ENCODE results near the gene BCOR. TPM values are rescaled to one million over a fixed set of nuclear protein-coding genes. Genes with fewer than 3 reads are reported as not detected.

The BCOR gene
- total RNA-seq, 1 experiment from 2014 or later, result 58.8 TPM

DNA sequence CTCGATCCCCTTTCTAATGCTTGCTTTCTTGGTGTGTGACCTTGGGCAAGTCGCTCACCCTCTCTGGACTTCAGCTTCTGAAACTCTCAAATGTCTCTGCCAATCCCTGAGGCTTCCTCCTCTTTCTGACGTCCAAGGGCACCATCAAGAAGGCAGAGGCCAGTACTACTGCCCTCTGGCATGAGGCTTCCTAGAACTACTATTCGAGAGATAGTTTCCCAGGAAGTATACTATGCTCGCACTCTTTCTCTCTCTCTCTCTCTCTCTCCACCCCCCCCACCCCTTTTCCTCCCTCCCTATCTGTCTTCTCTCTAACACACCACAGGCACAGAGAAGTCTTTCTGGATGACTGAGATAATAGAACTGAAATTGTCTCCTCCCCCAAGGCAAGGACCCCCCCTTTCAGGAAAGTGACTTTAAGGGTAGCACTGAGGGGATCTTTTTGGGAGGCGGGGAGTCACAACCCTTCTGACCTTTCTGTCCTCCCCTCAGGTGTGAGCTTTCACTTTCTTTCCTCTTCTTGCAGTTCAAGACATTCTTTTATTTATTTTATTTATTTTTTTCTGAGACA, 20.0 kb upstream of the BCOR start:
- TF ChIP-seq, protein P1, sequence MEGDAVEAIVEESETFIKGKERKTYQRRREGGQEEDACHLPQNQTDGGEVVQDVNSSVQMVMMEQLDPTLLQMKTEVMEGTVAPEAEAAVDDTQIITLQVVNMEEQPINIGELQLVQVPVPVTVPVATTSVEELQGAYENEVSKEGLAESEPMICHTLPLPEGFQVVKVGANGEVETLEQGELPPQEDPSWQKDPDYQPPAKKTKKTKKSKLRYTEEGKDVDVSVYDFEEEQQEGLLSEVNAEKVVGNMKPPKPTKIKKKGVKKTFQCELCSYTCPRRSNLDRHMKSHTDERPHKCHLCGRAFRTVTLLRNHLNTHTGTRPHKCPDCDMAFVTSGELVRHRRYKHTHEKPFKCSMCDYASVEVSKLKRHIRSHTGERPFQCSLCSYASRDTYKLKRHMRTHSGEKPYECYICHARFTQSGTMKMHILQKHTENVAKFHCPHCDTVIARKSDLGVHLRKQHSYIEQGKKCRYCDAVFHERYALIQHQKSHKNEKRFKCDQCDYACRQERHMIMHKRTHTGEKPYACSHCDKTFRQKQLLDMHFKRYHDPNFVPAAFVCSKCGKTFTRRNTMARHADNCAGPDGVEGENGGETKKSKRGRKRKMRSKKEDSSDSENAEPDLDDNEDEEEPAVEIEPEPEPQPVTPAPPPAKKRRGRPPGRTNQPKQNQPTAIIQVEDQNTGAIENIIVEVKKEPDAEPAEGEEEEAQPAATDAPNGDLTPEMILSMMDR (conservative IDR thresholded peaks at IDR 0.05; ENCODE audit: low read depth, low read length), result no peak
- TF ChIP-seq EZH2 (IDR thresholded peaks at IDR 0.05; ENCODE audit: borderline replicate concordance, low read depth, low read length, poor library complexity, severe bottlenecking), result no peak
- no TSS peak for BruUV-seq (replicated peaks)
- Histone ChIP-seq H3K27ac (ENCODE audit: low read depth, low read length, poor library complexity, severe bottlenecking) (no peak overlapping the region), H3K27me3 (replicated peaks; ENCODE audit: insufficient read depth, low read depth, low read length, poor library complexity) (no peaks in the 10 kb centered on the region), H3K4me1 (ENCODE audit: insufficient read depth, low read length, poor library complexity, severe bottlenecking) (no peaks in the 10 kb centered on the region), H3K36me3 (ENCODE audit: insufficient read depth, low read length, poor library complexity, severe bottlenecking) (no peaks in the 10 kb centered on the region), H3K4me3 (ENCODE audit: low read depth, low read length, poor library complexity, severe bottlenecking) (no peak overlapping the region), H3K9me3 (ENCODE audit: low read depth, low read length, poor library complexity, severe bottlenecking) (no peaks in the 10 kb centered on the region)
- POLR2A ChIA-PET (ENCODE audit: low non-redundant PET), result no interaction called here
- intact Hi-C loops (cut with micrococcal nuclease; ENCODE audit: unreplicated experiment), result no loop called here
- CTCF ChIA-PET, result interaction anchor here (0.6 kb wide), 1 partner anchor 117 kb away, joined by 5 read pairs; no protein-coding TSS in a partner anchor
- no peak for DNase-seq (ENCODE audit: low spot score)

DNA sequence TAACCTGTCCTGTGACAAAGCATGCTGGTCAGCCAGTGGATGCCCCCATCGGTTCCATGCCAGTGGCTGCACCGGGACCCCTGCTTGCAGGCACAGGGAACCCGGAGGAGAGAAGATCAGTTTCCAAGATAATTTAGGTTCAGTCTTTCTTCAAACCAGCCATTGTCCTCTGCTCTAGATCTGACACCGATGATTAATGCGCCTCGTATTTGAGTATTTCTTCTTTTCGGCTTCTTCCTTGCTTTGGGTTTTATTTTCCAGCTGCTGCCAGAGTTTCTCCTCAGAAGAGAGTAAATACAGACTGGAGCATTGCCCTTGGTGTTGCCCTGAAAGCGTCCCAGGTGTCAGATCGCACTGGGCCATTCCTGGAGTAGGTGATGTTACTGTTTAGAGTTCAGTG, 19.2 kb upstream of the BCOR start:
- Histone ChIP-seq H3K27me3 (replicated peaks; ENCODE audit: insufficient read depth, low read depth, low read length, poor library complexity) (no peaks in the 10 kb centered on the region), H3K4me1 (ENCODE audit: insufficient read depth, low read length, poor library complexity, severe bottlenecking) (no peaks in the 10 kb centered on the region), H3K27ac (ENCODE audit: low read depth, low read length, poor library complexity, severe bottlenecking) (no peak overlapping the region), H3K36me3 (ENCODE audit: insufficient read depth, low read length, poor library complexity, severe bottlenecking) (no peaks in the 10 kb centered on the region), H3K9me3 (ENCODE audit: low read depth, low read length, poor library complexity, severe bottlenecking) (no peaks in the 10 kb centered on the region), H3K4me3 (ENCODE audit: low read depth, low read length, poor library complexity, severe bottlenecking) (no peak overlapping the region)
- TF ChIP-seq EZH2 (IDR thresholded peaks at IDR 0.05; ENCODE audit: borderline replicate concordance, low read depth, low read length, poor library complexity, severe bottlenecking), result no peak
- TF ChIP-seq, protein P1 (conservative IDR thresholded peaks at IDR 0.05; ENCODE audit: low read depth, low read length), result no peak
- no TSS peak for BruUV-seq (replicated peaks)
- POLR2A ChIA-PET (ENCODE audit: low non-redundant PET), result no interaction called here
- CTCF ChIA-PET, result interaction anchor here (0.6 kb wide), 1 partner anchor 118 kb away, joined by 5 read pairs; no protein-coding TSS in a partner anchor
- intact Hi-C loops (cut with micrococcal nuclease; ENCODE audit: unreplicated experiment), result no loop called here
- DNase-seq (ENCODE audit: low spot score), result no peak

GRCh38 chrX:40112996-40113395, 15.2 kb upstream of the BCOR start:
- Histone ChIP-seq H3K9me3 (ENCODE audit: low read depth, low read length, poor library complexity, severe bottlenecking) (no peaks in the 10 kb centered on the region), H3K4me1 (ENCODE audit: insufficient read depth, low read length, poor library complexity, severe bottlenecking) (peaks cover 7% of the 10 kb centered on the region), H3K4me3 (ENCODE audit: low read depth, low read length, poor library complexity, severe bottlenecking) (no peak overlapping the region), H3K27me3 (replicated peaks; ENCODE audit: insufficient read depth, low read depth, low read length, poor library complexity) (no peaks in the 10 kb centered on the region), H3K27ac (ENCODE audit: low read depth, low read length, poor library complexity, severe bottlenecking) (no peak overlapping the region), H3K36me3 (ENCODE audit: insufficient read depth, low read length, poor library complexity, severe bottlenecking) (no peaks in the 10 kb centered on the region)
- BruUV-seq (replicated peaks), result no TSS peak
- POLR2A ChIA-PET (ENCODE audit: low non-redundant PET), result no interaction called here
- DNase-seq (ENCODE audit: low spot score), result no peak
- CTCF ChIA-PET, result no interaction called here
- TF ChIP-seq, protein P1 (conservative IDR thresholded peaks at IDR 0.05; ENCODE audit: low read depth, low read length), result no peak
- TF ChIP-seq EZH2 (IDR thresholded peaks at IDR 0.05; ENCODE audit: borderline replicate concordance, low read depth, low read length, poor library complexity, severe bottlenecking), result no peak
- intact Hi-C loops (cut with micrococcal nuclease; ENCODE audit: unreplicated experiment), result no loop called here
